HUDEP-2 (cell line): ENCODE results near the gene ANKMY1.

Experiments used
- DNase-seq, 76 experiments: peaks; one replicate each; lab custom pipeline; 2025; ENCODE audit not compliant: unreplicated experiment in 76 of 76; lab: John Stamatoyannopoulos, UW

The ANKMY1 gene

DNA sequence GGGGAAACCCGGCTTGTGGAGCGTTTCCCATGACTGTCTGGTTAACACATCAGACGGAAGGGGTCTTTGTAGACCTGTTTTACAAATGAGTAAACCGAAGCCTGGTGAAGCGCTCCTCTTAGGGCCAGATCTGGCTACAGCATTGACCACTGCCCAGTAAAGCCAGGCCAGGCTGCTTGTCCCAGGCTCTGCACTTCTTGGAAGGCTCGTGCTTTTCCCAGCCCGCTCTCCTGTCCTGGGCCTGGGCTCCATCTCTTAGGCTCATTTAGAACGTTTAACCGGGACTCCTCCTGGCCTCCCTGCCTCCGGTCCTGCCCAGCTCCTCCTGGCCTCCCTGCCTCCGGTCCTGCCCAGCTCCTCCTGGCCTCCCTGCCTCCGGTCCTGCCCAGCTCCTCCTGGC is 117.5 kb downstream of the ANKMY1 start:
- DNase-seq: no peak

DNA sequence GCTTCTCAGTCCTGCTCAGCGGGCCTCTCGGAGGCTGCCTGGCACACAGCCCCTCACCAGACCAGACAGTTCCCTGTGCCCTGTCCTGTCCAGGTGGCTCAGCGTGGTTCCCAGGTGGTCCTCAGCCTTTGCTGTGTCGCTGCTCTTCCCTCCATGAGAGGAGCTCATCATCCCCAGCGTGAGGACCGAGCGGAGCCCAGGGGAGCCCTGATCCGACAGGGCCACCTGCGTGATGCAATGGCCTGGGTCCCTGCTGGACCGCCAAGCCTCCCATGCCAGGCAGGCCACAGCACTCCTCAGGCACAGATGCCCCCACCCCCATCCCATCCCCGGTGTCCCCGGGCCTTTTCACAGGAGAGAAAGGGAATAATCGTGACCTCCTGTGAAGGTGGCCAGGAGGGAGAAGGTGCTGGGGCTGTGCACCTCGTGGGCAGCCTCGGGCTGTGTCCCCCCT is 118.1 kb downstream of the ANKMY1 start:
- no peak for DNase-seq

DNA sequence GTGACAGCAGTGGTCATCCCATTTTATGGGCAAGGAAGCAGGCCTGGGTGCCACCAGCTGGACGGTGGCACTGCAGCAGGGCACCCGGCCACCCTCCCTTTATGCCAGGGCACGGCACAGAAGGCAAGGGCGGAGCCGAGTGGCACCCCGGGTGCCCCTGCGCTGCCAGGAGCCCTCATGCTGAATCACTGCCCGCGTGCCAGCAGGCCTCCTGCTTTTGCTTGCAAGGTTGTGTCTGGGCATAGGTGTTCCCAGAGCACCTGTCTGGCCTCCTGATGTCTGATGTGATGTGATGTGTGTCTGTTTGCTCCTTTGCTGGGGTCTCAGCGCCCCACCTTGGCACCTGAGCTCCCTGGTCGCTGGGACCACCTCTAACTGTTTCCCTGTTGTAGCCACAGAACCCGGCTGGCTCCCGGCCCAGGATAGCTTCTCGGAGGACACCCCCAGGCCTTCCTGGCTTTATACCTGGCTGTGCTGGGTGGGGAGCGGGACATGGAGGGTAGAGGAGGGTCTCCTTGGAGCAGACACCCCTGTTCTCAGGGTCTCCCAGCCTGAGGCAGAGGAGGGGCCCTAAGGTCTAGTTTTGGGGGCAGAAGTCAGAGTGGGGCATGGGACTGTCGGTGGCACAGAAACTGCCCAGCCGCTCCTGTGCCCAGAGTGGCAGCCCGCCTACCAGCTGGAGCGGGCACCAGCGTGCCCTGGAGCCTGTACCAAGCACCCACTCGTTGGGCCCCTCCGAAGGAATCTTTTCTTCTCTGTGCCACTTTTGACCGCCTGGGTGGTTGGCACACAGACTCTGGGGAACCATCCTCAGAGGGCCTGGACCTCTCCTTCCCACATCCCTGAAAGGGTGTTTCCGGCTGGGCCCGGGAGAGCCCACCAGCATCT is 118.7 kb downstream of the ANKMY1 start:
- DNase-seq: no peak

DNA sequence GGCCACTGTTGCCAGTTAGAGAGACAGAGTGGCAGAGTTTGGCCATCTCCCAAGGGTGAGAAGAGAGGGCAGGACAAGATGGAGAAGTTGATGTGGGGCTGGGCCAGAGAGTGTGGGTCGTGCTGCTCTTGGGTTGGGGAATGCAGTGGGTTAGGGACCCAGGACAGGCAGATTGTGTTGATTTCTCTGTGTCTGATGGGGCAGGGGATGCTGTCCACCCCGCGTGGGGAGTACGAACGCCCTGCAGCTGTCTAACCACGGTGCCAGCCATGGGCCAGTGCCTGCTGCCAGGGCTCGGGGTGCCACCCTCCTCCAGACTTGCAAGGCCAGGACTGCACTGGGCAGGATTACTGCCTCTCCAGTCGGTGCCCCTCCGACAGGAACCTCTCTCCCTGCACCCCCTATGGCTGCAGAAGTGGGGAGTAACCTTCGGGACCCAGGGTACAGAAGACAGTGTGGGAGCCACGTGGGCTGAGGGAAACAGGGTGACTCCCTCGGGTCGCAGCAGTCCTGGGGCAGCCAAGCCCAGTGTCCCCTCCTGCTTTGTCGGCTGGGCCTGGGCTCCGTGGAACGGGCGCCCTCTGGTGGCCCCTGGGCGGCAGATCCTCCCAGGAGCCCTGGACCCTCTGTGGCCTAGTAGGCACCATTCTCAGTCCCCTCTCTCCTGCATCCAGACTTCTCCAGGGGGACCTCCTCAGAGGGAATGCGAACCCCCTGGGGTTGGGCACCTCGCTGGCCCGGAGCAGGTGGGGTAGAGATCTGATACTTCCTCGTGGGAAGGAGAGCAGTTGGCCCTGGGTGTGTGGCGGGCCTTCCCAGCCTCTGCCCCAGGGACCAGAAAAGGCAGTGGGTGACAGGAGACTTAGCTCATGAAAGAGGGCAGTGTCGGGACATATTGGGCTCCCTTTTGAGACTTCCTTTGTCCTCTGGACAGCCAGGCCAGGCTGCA is 119.7 kb downstream of the ANKMY1 start:
- peak in 43 of 76 experiments; percentile 2 to 68 (median 22) for DNase-seq

DNA sequence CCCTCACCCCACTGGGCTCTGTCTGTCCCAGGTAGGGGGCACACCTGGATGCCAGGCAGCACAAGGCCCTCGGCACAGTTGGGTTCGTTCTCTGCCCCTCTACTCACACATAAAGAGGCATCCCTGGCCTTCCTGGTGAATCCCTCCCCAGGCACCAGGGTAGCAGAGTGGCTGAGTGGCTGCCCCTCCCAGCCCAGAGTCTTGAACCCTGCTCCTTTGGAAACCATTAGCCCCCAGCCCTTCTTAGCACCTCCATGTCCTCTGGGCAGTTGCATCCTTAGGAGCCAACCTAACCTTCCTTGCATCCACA is 120.3 kb downstream of the ANKMY1 start:
- no peak for DNase-seq

DNA sequence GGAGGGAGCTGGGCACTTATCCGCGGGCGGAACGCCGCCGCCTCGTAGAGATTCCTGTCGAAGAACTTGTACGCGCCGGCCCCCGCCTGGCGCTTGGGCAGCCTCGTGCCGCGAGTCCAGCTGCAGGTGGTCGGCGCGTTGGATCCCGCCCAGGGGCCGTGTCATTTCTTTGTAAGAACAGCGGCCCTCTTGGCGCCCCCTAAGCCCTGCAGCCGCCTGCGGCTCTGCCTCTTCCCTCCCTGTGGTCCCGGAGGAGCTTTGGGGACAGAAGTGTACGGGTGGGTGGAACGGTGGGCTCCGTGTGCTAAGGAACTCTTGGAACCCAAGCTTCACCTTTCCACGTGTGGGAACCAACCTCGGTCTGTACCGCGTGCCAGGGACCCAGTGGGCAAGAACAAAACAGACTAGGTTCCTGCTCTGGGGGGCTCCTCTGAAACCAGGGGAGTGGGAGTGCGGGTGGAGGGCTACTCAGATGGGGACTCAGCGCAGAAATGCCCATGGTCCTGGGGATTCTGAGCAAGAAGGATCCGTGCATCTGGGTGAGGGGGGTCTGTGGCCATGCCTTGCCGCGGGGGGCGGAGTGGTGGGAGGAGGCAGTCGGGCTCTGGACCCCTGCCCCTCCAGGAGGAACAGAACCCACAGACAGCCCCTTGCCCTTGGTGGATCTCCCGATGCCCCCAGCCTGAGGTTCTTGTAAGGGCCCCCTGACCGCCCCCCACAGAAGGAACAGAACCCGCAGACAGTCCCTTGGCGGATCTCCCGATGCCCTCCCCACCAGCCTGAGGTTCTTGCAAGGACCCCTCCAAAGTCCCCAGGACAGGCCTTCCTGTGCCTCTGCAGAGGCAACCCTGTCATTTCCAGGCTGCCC is 120.9 kb downstream of the ANKMY1 start:
- no peak for DNase-seq

DNA sequence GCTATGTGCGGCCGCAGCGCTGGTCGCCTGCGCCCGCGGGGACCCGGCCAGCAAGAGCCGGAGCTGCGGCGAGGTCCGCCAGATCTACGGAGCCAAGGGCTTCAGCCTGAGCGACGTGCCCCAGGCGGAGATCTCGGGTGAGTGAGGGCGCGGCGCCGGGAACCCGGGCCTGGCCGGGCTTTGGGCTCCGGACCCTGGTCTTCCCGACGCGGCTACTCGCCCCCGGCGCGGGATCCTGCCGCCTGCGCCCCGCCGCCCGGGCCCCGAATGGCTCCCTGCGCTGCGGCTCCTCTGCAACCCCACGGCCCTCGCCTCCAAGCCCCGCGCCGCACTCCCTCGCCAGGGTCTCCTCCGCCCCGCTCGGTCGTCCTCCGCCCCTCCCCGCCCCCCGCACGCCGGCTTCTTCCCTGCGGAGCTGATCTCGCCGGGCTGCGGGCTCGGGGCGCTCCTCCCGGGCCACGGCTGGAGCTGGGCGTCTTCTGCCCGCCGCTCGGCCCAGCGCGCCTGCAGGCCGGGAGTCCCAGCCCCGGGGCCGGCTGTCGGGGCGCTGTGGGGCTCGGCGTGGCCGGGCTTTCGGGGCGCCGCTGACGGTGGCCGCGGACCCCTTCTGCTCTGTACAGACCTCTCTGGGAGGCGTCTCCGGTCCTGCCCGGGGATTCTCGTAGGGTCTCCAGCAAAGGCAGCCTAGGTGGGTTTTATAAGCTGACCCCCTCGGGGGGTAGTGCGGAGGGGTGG is 121.7 kb downstream of the ANKMY1 start:
- no peak for DNase-seq

DNA sequence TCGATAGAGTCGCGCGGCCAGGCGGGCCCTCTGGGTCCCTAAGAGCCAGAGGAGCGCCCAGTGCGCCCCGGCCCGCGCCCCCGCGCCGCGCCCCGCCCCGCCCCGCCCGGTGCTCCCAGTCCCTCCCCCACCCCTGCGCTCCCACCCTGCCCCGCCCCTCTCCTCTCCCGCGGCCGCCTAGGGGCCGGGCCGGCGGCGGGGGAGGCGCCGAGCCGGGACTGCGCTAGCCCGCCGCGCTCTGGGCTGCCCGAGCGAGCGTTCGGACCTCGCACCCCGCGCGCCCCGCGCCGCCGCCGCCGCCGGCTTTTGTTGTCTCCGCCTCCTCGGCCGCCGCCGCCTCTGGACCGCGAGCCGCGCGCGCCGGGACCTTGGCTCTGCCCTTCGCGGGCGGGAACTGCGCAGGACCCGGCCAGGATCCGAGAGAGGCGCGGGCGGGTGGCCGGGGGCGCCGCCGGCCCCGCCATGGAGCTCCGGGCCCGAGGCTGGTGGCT is 122.3 kb downstream of the ANKMY1 start, which contains the start of gene GPC1:
TSS of gene GPC1 (plus strand) at position 207 of the 491 bp plus-strand sequence. CDS start at position 463, 256 bp downstream.
- DNase-seq: peak in 21 of 76 experiments; percentile 8 to 56 (median 23)

DNA sequence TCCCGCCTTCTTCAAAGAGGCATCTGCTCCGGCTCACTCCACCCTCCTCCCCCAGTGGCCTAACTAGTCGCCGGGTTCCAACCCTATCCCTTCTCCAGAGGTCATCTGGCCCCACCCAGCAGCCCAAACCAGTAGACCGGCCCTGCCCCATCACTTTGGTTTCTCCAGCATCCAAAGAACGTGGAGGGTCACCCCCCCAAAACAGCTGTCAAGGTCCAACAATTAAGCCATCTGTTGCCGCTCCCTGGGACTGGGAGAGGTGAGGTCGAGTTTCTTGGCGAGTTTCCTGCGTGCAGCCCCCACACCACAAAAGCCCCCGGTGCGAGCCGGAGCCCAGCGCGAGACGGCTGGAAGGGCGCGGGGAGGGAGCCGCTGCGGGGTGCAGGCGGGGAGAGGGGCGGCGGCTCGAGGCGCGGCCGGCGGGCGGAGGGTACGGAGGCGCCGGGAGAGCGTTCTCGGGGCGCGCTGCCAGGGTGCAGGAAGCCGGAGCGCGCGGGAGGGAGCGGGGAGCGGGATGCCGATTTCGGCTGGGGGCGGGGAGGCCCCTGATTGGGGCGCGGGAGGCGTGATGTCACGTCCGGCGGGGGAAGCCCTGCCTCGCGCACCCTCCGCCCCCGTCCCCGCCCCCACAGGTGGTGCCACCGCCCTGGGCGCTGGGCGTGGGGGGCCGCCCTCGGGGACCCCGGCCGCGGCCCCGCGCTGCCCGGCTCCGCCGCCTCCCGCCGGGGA is 122.9 kb downstream of the ANKMY1 start:
- DNase-seq: peak in 51 of 76 experiments; percentile 4 to 69 (median 41)

DNA sequence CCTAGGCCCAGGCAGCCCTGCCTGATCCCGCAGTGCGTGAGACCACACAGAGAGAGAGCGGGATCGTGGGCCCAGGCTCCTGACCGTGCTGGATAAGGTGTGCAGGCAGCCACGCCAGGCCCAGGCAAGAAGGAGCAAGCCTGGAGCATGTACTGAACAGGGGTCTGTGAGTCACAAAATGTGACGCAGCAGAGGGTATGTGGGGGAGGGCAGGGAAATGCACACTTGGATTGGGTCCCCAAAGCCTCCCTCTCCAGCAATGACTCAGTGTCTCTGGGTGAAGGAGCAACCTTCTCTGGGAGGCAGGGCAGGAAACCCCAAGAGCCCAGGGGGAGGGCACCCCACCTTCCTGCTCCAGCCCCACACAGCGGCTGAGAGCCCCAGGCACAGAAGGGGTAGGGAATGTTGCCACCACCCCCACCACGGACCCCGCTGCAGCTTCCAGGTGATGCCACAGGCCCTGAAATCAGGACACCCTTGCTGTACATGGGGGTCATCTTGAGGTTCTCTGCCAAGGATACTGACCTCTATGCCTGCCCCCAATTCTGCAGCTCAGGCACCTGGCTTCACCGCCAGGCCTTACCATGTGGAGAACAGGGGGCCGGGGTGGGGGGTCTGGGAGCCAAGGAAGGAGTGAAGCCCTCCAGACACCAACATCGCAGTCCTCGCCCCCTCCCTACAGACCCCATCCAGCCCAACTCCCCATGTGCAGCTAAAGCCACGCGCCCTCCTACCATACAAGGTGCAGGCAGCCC is 123.6 kb downstream of the ANKMY1 start:
- DNase-seq: no peak

DNA sequence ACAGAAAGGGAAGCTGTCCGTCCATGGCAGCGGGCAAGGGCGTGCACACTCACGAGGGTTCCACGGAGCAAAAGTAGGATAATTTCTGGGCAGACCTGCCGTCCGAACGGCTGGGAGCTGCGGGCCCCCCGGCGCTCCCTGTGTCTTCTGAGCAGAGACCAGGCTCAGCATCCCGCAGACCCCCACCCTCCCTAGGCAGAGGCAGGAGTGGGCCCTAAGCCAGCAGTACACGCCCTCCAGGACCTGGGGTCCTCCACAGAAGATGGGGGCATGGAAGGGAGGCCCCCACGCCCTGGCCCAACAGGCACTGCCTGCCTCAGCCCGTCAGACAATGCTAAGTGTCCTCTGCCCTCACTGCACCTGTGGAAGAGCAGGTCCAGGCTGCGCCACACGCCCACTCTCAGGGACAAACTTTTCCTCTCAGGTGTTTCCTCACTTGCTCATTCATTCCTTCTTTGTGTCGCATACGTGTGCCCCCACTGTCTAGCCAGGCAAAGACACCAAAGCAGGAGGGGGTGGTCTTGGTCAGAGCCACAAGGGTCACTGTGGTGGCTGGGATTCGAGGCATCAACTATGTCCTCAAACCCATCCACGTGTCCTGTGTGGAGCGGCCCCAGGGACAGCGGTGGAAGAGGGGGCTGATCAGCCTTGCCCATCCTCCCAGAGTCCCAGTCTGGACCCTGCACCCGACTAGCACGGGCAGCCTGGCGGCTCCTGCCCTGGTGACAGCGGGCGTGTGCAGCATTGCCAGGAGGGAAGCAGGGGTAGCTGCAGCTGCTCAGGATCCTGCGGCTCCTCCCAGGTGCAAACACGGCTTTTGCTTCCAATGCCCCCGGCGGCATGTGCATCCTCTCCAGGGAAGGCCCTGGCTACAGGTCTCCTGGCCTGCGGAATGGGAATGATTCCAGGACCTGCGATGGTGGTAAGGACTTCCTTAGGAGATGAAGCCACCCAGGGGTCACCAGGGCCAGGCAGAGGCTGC is 124.7 kb downstream of the ANKMY1 start:
- no peak for DNase-seq

DNA sequence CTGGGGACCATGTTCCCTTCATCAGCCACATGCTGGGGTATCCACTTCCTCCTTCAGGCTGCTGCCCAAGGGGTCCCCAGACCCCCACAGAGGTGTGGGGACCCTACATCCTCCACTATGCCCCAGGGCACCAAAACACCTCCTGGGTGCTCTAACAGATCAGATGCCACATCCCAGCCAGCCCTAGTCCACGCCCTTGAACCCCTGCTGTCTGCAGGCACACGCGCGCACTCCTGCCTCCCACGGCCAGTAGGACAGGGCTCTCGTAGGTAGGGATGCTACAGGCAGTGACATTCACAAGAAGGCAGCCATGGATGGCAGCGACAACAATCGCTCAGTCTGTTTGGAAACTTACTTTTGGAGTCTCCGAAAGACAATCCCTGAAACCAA is 125.4 kb downstream of the ANKMY1 start:
- no peak for DNase-seq

DNA sequence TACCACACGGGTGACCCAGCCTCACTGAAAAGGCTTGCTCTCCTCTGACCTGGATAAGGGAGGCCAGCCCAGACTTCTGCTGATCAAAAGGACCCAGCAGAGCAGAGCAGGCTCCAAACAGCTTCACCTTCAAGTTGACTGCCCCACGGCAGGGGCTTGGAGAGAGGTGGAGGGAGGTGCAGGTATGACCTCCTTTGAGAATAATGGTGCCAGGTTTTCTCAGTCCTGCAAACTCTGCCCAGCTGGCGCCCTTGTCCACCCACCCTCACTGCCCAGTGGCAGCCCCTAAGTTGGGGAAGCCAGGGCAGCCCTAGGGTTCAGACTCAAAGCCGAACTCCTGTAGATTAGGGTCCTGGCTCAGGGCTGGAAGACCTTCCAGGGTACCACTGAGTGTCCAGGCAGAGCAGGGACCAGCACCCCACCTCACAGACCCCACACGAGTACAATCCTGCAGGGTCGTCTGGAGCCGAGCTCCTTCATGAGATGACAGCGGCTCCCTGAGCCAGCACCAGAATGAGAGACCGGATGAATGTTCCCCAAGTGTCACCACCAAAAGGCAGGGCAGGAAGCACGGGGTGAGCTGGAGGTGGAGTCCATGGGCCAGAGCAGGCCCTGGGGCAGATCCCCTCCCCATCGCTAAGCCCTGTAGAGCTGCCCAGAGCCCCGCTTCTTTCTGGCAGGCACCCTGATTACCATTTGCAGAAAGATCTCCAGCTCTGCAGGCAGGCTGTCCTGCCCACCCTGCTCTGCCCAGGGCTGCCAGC is 125.9 kb downstream of the ANKMY1 start:
- no peak for DNase-seq

DNA sequence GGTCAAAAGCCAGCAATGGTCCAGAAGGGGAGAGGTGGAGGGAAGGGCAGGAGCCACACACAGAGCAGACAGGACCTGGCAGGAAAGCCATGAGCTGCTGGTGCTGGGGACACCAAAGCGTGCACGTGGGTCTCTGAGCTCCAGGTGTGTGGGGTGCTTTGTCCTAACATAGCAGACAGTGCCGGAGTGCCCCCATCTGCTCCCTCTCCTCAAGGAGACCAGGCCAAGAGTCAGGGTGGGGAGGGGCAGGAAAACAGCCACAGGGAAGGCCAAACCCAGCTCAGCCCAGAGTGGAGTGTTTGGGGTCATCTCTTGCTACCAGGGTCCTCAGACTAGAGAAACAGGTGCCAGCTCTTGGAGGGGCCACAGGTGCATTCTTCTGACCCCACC is 126.5 kb downstream of the ANKMY1 start:
- no peak for DNase-seq

DNA sequence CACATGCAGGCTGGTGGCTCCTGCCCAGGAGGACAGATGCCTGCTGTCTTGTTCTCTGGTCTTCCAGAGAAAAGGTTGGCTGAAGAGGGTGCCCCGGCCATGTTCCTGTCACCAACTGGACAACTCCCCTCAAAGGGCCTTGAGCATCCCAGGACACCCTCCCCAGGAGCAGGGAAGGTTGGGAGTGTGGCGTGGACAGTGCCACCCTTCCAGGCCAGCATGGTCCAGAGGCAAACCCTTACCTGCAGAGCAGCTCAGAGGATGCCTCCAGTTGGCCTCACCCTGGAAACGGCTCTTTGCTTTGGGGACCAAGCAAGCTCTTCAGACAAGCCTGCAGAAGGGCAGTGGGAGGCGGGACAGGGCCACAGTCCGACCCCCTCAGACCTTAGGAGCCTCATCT is 127.2 kb downstream of the ANKMY1 start:
- no peak for DNase-seq

DNA sequence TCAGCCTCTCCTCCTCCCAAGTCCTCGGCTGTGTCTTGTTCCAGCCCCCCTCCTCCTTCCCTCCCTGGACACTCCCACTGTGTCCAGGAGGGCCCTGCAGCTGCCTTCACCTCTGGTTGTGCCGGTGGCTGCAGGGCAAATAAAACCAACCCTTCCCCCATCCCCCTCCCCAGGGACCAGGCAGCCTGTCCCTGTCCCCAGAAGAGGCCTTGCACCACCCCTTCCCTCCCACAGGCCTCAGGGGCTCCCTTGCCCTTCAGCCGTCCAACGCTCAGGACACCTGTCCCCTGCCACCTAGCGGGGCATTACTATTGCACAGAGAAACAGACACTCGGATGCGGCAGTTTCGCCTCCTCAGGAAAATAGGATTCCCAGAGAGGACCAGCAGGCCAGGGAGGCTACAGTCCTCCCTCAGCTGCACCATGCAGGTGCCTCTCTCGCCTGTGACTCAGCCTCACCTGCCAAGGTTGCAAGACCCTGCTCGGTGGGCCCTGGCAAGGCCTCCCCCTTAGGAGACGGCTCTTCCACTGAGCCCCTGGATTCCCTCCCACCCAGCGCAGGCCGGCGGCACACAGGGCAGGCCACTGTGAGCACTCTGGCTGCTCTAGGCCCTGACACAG is 127.8 kb downstream of the ANKMY1 start:
- DNase-seq: no peak
